Osteoblast (primary cell): ENCODE data around the gene CSRNP2. TPM values are rescaled to one million over a fixed set of nuclear protein-coding genes. Genes with fewer than 3 reads are reported as not detected.

Experiments used
- DNase-seq: peaks from one replicate; pipeline ENCODE4 v3.0.0; 2011; ENCODE audit warnings: low spot score, mixed read lengths; ENCODE audit not compliant: insufficient read length; ENCODE audit errors: missing footprints
- H2AFZ ChIP-seq: 2 replicates; pipeline ENCODE4 v1.6.0; 2011; ENCODE audit warnings: mild to moderate bottlenecking, low read length
- H3K27ac ChIP-seq: 2 replicates; pipeline ENCODE4 v1.5.1; 2011; ENCODE audit warnings: mild to moderate bottlenecking, low read depth, low read length, moderate library complexity
- H3K27me3 ChIP-seq: 2 replicates; pipeline ENCODE4 v1.6.0; 2012; ENCODE audit warnings: mild to moderate bottlenecking, control low read depth, inconsistent platforms, low read length, moderate library complexity; ENCODE audit not compliant: insufficient read depth
- H3K36me3 ChIP-seq: 2 replicates; pipeline ENCODE4 v1.5.1; 2011; ENCODE audit warnings: mild to moderate bottlenecking, low read length, control low read depth, moderate library complexity; ENCODE audit not compliant: insufficient read depth
- H3K4me1 ChIP-seq: 2 replicates; pipeline ENCODE4 v1.5.1; 2011; ENCODE audit warnings: mild to moderate bottlenecking, low read length, control low read depth, moderate library complexity; ENCODE audit not compliant: insufficient read depth
- H3K4me2 ChIP-seq: 2 replicates; pipeline ENCODE4 v1.6.0; 2011; ENCODE audit warnings: mild to moderate bottlenecking, low read length; ENCODE audit not compliant: insufficient read depth
- H3K4me3 ChIP-seq: fragments of 200-600 bp; sonication (generic); 3 replicates; pipeline ENCODE4 v1.5.1; 2012; ENCODE audit warnings: mild to moderate bottlenecking, low read length, inconsistent platforms; ENCODE audit not compliant: insufficient read depth
- H3K79me2 ChIP-seq: 2 replicates; pipeline ENCODE4 v1.6.0; 2012; ENCODE audit warnings: mild to moderate bottlenecking, low read length, control low read depth, inconsistent platforms; ENCODE audit not compliant: insufficient read depth
- H3K9me3 ChIP-seq: 2 replicates; pipeline ENCODE4 v1.5.1; 2011; ENCODE audit warnings: low read depth, low read length, control low read depth
- H4K20me1 ChIP-seq: 2 replicates; pipeline ENCODE4 v1.6.0; 2012; ENCODE audit warnings: mild to moderate bottlenecking, low read length, control low read depth; ENCODE audit not compliant: insufficient read depth
- CTCF ChIP-seq: IDR thresholded peaks from 2 replicates; pipeline ENCODE4 v1.5.1; 2011; ENCODE audit warnings: mild to moderate bottlenecking, low read depth, low read length, moderate library complexity; ENCODE audit errors: extremely low read depth
- total RNA-seq: library from RNA; depleted of rRNA; stranded (reverse); fragments of >200 nt; gene quantifications from 2 replicates; pipeline ENCODE4 v1.2.3, GENCODE V29; 2012

The CSRNP2 gene
- total RNA-seq, 1 donor, result 30.0 TPM

DNA sequence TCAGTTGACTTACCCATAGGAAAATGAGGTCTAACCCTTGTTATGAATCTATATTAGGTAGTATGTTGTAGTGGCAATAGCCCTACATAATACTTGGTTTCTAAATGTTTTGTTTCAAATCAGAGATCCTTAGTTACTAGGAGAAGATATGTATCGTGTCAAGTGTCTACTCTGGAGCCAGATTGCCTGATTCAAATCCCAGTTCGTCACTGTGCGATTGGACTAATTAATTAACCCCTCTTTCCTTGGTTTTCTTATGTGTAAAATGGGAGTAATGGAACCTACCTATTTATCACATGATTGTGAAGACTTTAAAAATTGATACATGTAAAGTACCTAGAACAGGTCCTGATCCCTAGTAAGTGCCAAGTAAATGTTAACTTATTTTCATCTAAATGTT is 33.9 kb downstream of the CSRNP2 start:
- H3K36me3 ChIP-seq, result peaks cover 9% of the 10 kb centered on the region
- TF ChIP-seq CTCF, result no peak

DNA sequence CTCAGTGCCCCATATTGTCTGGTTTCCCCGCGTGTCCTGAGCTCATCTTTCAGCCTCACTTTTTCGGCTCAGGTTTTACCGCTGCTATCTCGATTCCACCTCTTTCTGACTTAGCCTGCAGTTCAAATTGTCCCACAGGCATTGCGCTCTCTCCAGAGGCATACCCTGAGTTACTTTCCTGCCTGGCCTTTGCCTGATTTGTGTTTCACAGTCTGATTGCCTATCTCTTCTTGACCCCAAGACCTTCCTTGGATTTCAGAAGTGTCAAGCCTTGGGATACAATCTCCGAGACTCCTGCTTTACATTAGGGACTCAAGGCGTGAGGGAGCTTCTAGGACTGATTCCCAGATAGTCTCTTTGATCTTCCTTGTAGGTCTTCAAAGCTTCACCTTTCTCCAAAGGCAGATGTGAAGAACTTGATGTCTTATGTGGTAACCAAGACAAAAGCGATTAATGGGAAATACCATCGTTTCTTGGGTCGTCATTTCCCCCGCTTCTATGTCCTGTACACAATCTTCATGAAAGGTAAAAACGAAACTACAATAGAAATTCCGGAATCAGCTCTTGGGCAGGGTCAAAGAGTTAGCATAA is 34.6 kb downstream of the CSRNP2 start:
- DNase-seq, result no peak
- Histone ChIP-seq H3K79me2 (peaks cover 22% of the 10 kb centered on the region), H4K20me1 (no peaks in the 10 kb centered on the region), H3K4me2 (peak overlapping the region; percentile 96), H3K27me3 (no peaks in the 10 kb centered on the region), H2AFZ (peak overlapping the region; percentile 89), H3K36me3 (peaks cover under 1% of the 10 kb centered on the region), H3K4me3 (peak overlapping the region; percentile 85), H3K9me3 (no peaks in the 10 kb centered on the region), H3K4me1 (peaks cover 15% of the 10 kb centered on the region), H3K27ac (peak overlapping the region; percentile 77)
- no peak for TF ChIP-seq CTCF

More for the DNA sequence above, 33.9 kb downstream of the CSRNP2 start:
- peak overlapping the region; percentile 96 for H3K4me2 ChIP-seq
- DNase-seq, result no peak
- H3K4me1 ChIP-seq, result peaks cover 15% of the 10 kb centered on the region
- H3K4me3 ChIP-seq, result no peak overlapping the region
- no peaks in the 10 kb centered on the region for H4K20me1 ChIP-seq
- no peaks in the 10 kb centered on the region for H3K27me3 ChIP-seq
- no peaks in the 10 kb centered on the region for H3K9me3 ChIP-seq
- no peak overlapping the region for H3K27ac ChIP-seq
- peaks cover 22% of the 10 kb centered on the region for H3K79me2 ChIP-seq
- no peak overlapping the region for H2AFZ ChIP-seq

GRCh38 chr12:51047655-51048540 is 35.5 kb downstream of the CSRNP2 start, which contains the start of gene LETMD1:
Gene LETMD1, plus strand, starts transcription at chr12:51048327. Its CDS starts 30 bp downstream, at chr12:51048357.
- H3K9me3 ChIP-seq, result no peaks in the 10 kb centered on the region
- peaks cover 15% of the 10 kb centered on the region for H3K4me1 ChIP-seq
- H3K27ac ChIP-seq, result peak within 1 kb of the TSS; percentile 77
- H3K36me3 ChIP-seq, result no peaks in the 10 kb centered on the region
- DNase-seq, result peak; percentile 97
- H2AFZ ChIP-seq, result peak within 1 kb of the TSS; percentile 89
- TF ChIP-seq CTCF, result peak; percentile 85
- no peaks in the 10 kb centered on the region for H3K27me3 ChIP-seq
- peaks cover 22% of the 10 kb centered on the region for H3K79me2 ChIP-seq
- H4K20me1 ChIP-seq, result no peaks in the 10 kb centered on the region
- H3K4me2 ChIP-seq, result peak within 1 kb of the TSS; percentile 96
- peak within 1 kb of the TSS; percentile 85 for H3K4me3 ChIP-seq

GRCh38 chr12:51036279-51036678 is 47.1 kb downstream of the CSRNP2 start:
- Histone ChIP-seq H3K27me3 (no peaks in the 10 kb centered on the region), H4K20me1 (no peaks in the 10 kb centered on the region), H3K79me2 (no peaks in the 10 kb centered on the region), H3K36me3 (no peaks in the 10 kb centered on the region), H3K4me1 (no peaks in the 10 kb centered on the region), H3K9me3 (no peaks in the 10 kb centered on the region), H3K4me2 (no peak overlapping the region), H2AFZ (no peak overlapping the region), H3K27ac (no peak overlapping the region), H3K4me3 (no peak overlapping the region)
- TF ChIP-seq CTCF, result no peak
- no peak for DNase-seq
